Measurements from ENCODE around the gene MCF2L2. TPM values are rescaled to one million over a fixed set of nuclear protein-coding genes. Genes with fewer than 3 reads are reported as not detected.

Gene MCF2L2
- total and polyA plus RNA-seq, 2 of the 13 experiments (the other 11 are each of a cell fraction or from before 2014, with no cell fraction given), result not detected

GRCh38 chr3:183242431-183242830, 186.0 kb downstream of the MCF2L2 start:
- TF ChIP-seq ZNF788 (CRISPR knock-in tag; IDR thresholded peaks at IDR 0.05; ENCODE audit: borderline replicate concordance) (no peak), ZNF724P (CRISPR knock-in tag; IDR thresholded peaks at IDR 0.05; ENCODE audit: borderline replicate concordance) (no peak), ZNF850 (CRISPR knock-in tag; conservative IDR thresholded peaks at IDR 0.05) (no peak), GPN1 (CRISPR knock-in tag; IDR thresholded peaks at IDR 0.05; ENCODE audit: borderline replicate concordance) (no peak), ATAD3A (CRISPR knock-in tag; IDR thresholded peaks at IDR 0.05) (no peak), ZNF605 (CRISPR knock-in tag; IDR thresholded peaks at IDR 0.05) (no peak)

DNA sequence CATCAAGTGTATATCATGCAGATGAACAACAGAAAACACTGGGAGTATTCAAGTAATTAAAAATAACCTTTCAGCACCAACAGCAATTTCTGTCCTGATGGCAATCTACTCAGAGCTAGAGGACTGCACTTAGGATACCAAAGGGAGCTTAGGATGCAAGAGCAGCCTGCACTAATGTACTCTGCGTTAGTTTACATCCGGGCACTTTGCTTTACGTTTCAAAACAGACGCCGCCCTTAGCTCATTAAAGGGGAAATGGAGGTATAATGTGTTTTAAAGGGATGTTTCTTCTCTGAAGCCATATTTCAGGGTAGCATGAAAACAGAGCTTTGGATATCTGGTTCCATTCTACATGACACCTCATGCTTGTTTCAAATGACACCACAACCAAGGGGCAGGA, 189.4 kb downstream of the MCF2L2 start:
- Histone ChIP-seq H3K27me3 (ENCODE audit: control insufficient read depth in 1 of 2, insufficient read depth in 2 of 2, low read length in 2 of 2) (no peaks in the 10 kb centered on the region), H3K36me3 (replicated peaks in 1 of 2; ENCODE audit: control insufficient read depth in 1 of 2, insufficient read depth in 2 of 2, low read length in 2 of 2) (no peaks in the 10 kb centered on the region), H3K9me3 (ENCODE audit: low read length) (peaks cover 15% of the 10 kb centered on the region), H3K4me3 (replicated peaks in 1 of 3; ENCODE audit: insufficient read depth in 1 of 3, low read depth in 2 of 3, low read length in 3 of 3) (no peak overlapping the region), H3K79me2 (ENCODE audit: insufficient read depth, low read length) (no peaks in the 10 kb centered on the region), H3K4me1 (ENCODE audit: insufficient read depth, low read length) (no peaks in the 10 kb centered on the region), H3K27ac (ENCODE audit: extremely low read length, insufficient read depth, low read length) (no peak overlapping the region), H4K20me1 (ENCODE audit: insufficient read depth, low read length) (no peaks in the 10 kb centered on the region), H3K9ac (ENCODE audit: insufficient read depth, low read depth, low read length) (no peak overlapping the region), H2AFZ (ENCODE audit: low read length) (no peak overlapping the region), H3K4me2 (ENCODE audit: low read depth, low read length) (no peak overlapping the region)
- DNase-seq (ENCODE audit: low spot score) (no peak), FAIRE-seq (no peak), ATAC-seq (no peak)
- 63% methylated on average over 5 of the region's 5 CpGs for WGBS (ENCODE audit: low lambda C conversion rate)
- BruUV-seq (replicated peaks), result no TSS peak
- ChIA-PET CTCF (ENCODE audit: low intra/inter-chr PET ratio, low total read pairs) (no interaction called here), POLR2A (no interaction called here)
- intact Hi-C loops (cut with micrococcal nuclease; ENCODE audit: unreplicated experiment), result no loop called here
- in situ Hi-C loops (cut with HindIII; ENCODE audit: extremely low pct_ligation_motif_present, low pct_unique_long_range_greater_than_20kb), result no loop called here
- TF ChIP-seq IRX3 (CRISPR knock-in tag; IDR thresholded peaks at IDR 0.05; ENCODE audit: borderline replicate concordance, low read depth) (no peak), ZNF878 (CRISPR knock-in tag; IDR thresholded peaks at IDR 0.05) (no peak), ZNF83 (CRISPR knock-in tag; IDR thresholded peaks at IDR 0.05; ENCODE audit: borderline replicate concordance) (no peak), RXRB (CRISPR knock-in tag; IDR thresholded peaks at IDR 0.05; ENCODE audit: borderline replicate concordance) (no peak), ZSCAN20 (CRISPR knock-in tag; IDR thresholded peaks at IDR 0.05; ENCODE audit: borderline replicate concordance) (no peak), KDM5A (IDR thresholded peaks at IDR 0.05; ENCODE audit: borderline replicate concordance, low read length) (no peak)
- TF ChIP-seq, protein P1, sequence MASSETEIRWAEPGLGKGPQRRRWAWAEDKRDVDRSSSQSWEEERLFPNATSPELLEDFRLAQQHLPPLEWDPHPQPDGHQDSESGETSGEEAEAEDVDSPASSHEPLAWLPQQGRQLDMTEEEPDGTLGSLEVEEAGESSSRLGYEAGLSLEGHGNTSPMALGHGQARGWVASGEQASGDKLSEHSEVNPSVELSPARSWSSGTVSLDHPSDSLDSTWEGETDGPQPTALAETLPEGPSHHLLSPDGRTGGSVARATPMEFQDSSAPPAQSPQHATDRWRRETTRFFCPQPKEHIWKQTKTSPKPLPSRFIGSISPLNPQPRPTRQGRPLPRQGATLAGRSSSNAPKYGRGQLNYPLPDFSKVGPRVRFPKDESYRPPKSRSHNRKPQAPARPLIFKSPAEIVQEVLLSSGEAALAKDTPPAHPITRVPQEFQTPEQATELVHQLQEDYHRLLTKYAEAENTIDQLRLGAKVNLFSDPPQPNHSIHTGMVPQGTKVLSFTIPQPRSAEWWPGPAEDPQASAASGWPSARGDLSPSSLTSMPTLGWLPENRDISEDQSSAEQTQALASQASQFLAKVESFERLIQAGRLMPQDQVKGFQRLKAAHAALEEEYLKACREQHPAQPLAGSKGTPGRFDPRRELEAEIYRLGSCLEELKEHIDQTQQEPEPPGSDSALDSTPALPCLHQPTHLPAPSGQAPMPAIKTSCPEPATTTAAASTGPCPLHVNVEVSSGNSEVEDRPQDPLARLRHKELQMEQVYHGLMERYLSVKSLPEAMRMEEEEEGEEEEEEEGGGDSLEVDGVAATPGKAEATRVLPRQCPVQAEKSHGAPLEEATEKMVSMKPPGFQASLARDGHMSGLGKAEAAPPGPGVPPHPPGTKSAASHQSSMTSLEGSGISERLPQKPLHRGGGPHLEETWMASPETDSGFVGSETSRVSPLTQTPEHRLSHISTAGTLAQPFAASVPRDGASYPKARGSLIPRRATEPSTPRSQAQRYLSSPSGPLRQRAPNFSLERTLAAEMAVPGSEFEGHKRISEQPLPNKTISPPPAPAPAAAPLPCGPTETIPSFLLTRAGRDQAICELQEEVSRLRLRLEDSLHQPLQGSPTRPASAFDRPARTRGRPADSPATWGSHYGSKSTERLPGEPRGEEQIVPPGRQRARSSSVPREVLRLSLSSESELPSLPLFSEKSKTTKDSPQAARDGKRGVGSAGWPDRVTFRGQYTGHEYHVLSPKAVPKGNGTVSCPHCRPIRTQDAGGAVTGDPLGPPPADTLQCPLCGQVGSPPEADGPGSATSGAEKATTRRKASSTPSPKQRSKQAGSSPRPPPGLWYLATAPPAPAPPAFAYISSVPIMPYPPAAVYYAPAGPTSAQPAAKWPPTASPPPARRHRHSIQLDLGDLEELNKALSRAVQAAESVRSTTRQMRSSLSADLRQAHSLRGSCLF (CRISPR knock-in tag; IDR thresholded peaks at IDR 0.05; ENCODE audit: borderline replicate concordance), result no peak
- TF ChIP-seq, protein P2, sequence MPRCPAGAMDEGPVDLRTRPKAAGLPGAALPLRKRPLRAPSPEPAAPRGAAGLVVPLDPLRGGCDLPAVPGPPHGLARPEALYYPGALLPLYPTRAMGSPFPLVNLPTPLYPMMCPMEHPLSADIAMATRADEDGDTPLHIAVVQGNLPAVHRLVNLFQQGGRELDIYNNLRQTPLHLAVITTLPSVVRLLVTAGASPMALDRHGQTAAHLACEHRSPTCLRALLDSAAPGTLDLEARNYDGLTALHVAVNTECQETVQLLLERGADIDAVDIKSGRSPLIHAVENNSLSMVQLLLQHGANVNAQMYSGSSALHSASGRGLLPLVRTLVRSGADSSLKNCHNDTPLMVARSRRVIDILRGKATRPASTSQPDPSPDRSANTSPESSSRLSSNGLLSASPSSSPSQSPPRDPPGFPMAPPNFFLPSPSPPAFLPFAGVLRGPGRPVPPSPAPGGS (CRISPR knock-in tag; IDR thresholded peaks at IDR 0.05), result no peak

More at GRCh38 chr3:183242431-183242830, 186.0 kb downstream of the MCF2L2 start:
- no peak overlapping the region for H3K9ac ChIP-seq (ENCODE audit: insufficient read depth, low read depth, low read length)
- no TSS peak for BruUV-seq (replicated peaks)
- in situ Hi-C loops (cut with HindIII; ENCODE audit: extremely low pct_ligation_motif_present, low pct_unique_long_range_greater_than_20kb), result no loop called here
- ATAC-seq (no peak), DNase-seq (ENCODE audit: low spot score) (no peak), FAIRE-seq (no peak)
- no peaks in the 10 kb centered on the region for H4K20me1 ChIP-seq (ENCODE audit: insufficient read depth, low read length)
- WGBS (ENCODE audit: low lambda C conversion rate), result 0% methylated on average over 1 of the region's 1 CpG
- no peaks in the 10 kb centered on the region for H3K36me3 ChIP-seq (replicated peaks in 1 of 2; ENCODE audit: control insufficient read depth in 1 of 2, insufficient read depth in 2 of 2, low read length in 2 of 2)
- no peak overlapping the region for H3K4me2 ChIP-seq (ENCODE audit: low read depth, low read length)
- H3K79me2 ChIP-seq (ENCODE audit: insufficient read depth, low read length), result no peaks in the 10 kb centered on the region
- CTCF ChIA-PET (ENCODE audit: low intra/inter-chr PET ratio, low total read pairs), result no interaction called here
- POLR2A ChIA-PET, result no interaction called here
- no peaks in the 10 kb centered on the region for H3K27me3 ChIP-seq (ENCODE audit: control insufficient read depth in 1 of 2, insufficient read depth in 2 of 2, low read length in 2 of 2)
- no peaks in the 10 kb centered on the region for H3K4me1 ChIP-seq (ENCODE audit: insufficient read depth, low read length)
- no peak overlapping the region for H3K4me3 ChIP-seq (replicated peaks in 1 of 3; ENCODE audit: insufficient read depth in 1 of 3, low read depth in 2 of 3, low read length in 3 of 3)
- peaks cover 15% of the 10 kb centered on the region for H3K9me3 ChIP-seq (ENCODE audit: low read length)
- no peak overlapping the region for H2AFZ ChIP-seq (ENCODE audit: low read length)
- intact Hi-C loops (cut with micrococcal nuclease; ENCODE audit: unreplicated experiment), result no loop called here
- H3K27ac ChIP-seq (ENCODE audit: extremely low read length, insufficient read depth, low read length), result no peak overlapping the region

Measured in HepG2 (cell line).